Tibial artery (tissue), 4 donors: ENCODE data around the gene CHST14.

Experiments used
- DNase-seq, 2 donors: peaks; one replicate each; pipeline ENCODE4 v3.0.0-alpha.2; 2019
- H3K27ac ChIP-seq, 2 donors: fragments of 200-600 bp; sonication (generic) in 1 of 2; 1 replicate in 1 of 2; 2 replicates in 1 of 2; pipeline ENCODE4 v1.5.1; 2018 to 2019; ENCODE audit warnings: mild to moderate bottlenecking in 1 of 2
- H3K27me3 ChIP-seq, 2 donors: fragments of 200-600 bp; sonication (generic) in 1 of 2; one replicate each; pipeline versions ENCODE4 v1.5.1 to v1.6.0; 2016 to 2019
- H3K36me3 ChIP-seq, 3 donors: fragments of 200-600 bp; sonication (generic) in 2 of 3; one replicate each; pipeline ENCODE4 v1.5.1; 2016 to 2019; ENCODE audit warnings: mild to moderate bottlenecking in 2 of 3
- H3K4me1 ChIP-seq, 4 donors: fragments of 200-600 bp; sonication (generic) in 2 of 4; 1 replicate in 3 of 4; 2 replicates in 1 of 4; pipeline ENCODE4 v1.5.1; 2016 to 2019
- H3K4me3 ChIP-seq, 2 donors: fragments of 200-600 bp; sonication (generic) in 1 of 2; 1 replicate in 1 of 2; 2 replicates in 1 of 2; pipeline ENCODE4 v1.5.1; 2018 to 2019; ENCODE audit warnings: mild to moderate bottlenecking in 2 of 2
- H3K9me3 ChIP-seq, 3 donors: fragments of 200-600 bp; sonication (generic) in 1 of 3; one replicate each; pipeline ENCODE4 v1.5.1; 2016 to 2019
- intact Hi-C: fragments of 100-400 bp; cut with DNase I; formaldehyde crosslinking; loops from one replicate; pipeline ENCODE4 v1.15.0; 2023; ENCODE audit warnings: low total_unique reads
- TF ChIP-seq, protein P1 (sequence below), 2 experiments: fragments of 200-600 bp in 1 of 2; fragments of 450-650 bp in 1 of 2; IDR thresholded peaks; one replicate each; pipeline ENCODE4 v1.5.1; 2017 to 2019; ENCODE audit warnings: antibody characterized with exemption in 2 of 2, mild to moderate bottlenecking in 1 of 2, moderate library complexity in 1 of 2

The CHST14 gene

DNA sequence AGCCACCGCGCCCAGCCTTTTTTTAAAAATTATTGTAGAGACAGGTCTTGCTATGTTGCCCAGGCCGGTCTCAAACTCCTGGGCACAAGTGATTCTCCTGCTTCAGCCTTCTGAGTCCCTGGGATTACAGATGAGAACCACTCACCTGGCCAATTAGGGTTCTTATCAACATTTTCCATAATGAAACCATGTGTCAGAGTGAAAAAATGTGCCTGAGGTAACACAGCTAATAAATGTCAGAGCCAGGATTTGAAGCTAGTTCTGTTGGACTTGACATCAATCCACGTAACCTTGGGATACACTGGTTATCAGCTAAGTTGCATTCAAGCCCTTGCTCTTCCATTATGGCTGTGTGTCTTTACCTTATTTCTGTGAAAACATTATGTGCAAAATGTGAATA lies 29.1 kb downstream of the CHST14 start:
- Histone ChIP-seq H3K36me3 (no peaks in the 10 kb centered on the region), H3K27ac (no peak overlapping the region), H3K9me3 (no peaks in the 10 kb centered on the region), H3K4me1 (no peaks in the 10 kb centered on the region), H3K4me3 (no peak overlapping the region), H3K27me3 (peaks cover 0 to 16% of the 10 kb centered on the region in 2 donors)
- no peak for DNase-seq
- TF ChIP-seq, protein P1, sequence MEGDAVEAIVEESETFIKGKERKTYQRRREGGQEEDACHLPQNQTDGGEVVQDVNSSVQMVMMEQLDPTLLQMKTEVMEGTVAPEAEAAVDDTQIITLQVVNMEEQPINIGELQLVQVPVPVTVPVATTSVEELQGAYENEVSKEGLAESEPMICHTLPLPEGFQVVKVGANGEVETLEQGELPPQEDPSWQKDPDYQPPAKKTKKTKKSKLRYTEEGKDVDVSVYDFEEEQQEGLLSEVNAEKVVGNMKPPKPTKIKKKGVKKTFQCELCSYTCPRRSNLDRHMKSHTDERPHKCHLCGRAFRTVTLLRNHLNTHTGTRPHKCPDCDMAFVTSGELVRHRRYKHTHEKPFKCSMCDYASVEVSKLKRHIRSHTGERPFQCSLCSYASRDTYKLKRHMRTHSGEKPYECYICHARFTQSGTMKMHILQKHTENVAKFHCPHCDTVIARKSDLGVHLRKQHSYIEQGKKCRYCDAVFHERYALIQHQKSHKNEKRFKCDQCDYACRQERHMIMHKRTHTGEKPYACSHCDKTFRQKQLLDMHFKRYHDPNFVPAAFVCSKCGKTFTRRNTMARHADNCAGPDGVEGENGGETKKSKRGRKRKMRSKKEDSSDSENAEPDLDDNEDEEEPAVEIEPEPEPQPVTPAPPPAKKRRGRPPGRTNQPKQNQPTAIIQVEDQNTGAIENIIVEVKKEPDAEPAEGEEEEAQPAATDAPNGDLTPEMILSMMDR (IDR thresholded peaks at IDR 0.05) = no peak
- intact Hi-C loops = loop anchor here (10.0 kb wide), 1 partner anchor 55 kb away; the partner anchor contains the start of gene BAHD1

DNA sequence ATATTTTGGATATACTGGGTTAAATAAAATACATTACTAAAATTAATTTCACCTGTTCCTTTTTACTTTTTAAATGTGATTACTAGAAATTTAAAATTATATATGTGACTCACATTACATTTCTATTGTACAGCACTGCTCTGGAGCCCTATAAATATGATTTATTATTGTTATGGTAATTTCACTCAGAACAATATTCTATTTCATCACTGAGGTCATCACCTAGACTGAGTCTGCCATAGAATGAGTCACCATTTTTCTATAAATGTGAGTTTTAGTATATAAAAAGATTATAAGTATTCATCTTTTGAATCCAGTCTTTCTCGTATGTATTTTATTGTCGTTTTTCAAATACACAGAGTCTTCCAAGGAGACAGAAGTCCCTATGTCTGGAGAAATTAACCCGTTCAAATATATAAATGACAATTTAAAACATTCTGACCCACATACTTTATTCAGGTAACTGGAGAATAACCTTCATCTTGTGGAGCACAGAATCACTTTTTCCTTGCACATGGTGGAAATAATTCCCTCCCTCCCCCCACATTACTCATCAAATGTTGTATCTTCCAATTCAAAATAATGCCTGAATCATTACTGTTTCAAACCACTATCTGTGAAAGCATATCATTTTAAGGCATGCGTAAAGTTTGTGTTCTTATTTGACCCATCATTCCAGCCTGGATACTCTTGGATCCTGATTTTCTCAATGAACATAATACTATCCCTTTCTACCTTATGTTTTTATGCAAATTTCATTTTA lies 30.0 kb downstream of the CHST14 start:
- intact Hi-C loops = loop anchor here (10.0 kb wide), 1 partner anchor 56 kb away; the partner anchor contains the start of gene BAHD1
- H3K27ac ChIP-seq = no peak overlapping the region
- DNase-seq = no peak

DNA sequence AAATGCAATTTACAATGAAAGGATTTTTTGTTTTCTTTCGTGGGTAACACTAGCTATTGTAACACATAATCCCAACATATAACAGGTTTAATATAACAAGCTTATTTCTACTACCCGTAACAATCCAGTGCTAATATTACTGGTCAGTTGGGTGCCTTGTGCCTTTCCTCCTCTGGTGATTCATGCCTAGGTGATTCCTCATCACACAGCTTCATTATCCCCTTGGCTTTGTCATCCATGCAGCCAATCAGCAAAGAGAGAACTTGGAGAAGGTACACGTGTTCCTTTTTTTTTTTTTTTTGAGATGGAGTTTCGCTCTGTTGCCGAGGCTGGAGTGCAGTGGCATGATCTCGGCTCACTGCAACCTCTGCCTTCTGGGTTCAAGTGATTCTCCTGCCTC lies 30.7 kb downstream of the CHST14 start:
- no peak for DNase-seq
- Histone ChIP-seq H3K27ac (no peak overlapping the region), H3K9me3 (no peaks in the 10 kb centered on the region), H3K27me3 (peaks cover 0 to 13% of the 10 kb centered on the region in 2 donors), H3K4me3 (no peak overlapping the region), H3K4me1 (no peaks in the 10 kb centered on the region), H3K36me3 (no peaks in the 10 kb centered on the region)
- TF ChIP-seq, protein P1 (IDR thresholded peaks at IDR 0.05) = no peak
- intact Hi-C loops = loop anchor here (10.0 kb wide), 1 partner anchor 57 kb away; the partner anchor contains the start of gene BAHD1

More for the DNA sequence above, 30.0 kb downstream of the CHST14 start:
- Histone ChIP-seq H3K27me3 (peaks cover 0 to 13% of the 10 kb centered on the region in 2 donors), H3K4me3 (no peak overlapping the region), H3K4me1 (no peaks in the 10 kb centered on the region), H3K36me3 (no peaks in the 10 kb centered on the region), H3K9me3 (no peaks in the 10 kb centered on the region)
- TF ChIP-seq, protein P1 (IDR thresholded peaks at IDR 0.05) = no peak

DNA sequence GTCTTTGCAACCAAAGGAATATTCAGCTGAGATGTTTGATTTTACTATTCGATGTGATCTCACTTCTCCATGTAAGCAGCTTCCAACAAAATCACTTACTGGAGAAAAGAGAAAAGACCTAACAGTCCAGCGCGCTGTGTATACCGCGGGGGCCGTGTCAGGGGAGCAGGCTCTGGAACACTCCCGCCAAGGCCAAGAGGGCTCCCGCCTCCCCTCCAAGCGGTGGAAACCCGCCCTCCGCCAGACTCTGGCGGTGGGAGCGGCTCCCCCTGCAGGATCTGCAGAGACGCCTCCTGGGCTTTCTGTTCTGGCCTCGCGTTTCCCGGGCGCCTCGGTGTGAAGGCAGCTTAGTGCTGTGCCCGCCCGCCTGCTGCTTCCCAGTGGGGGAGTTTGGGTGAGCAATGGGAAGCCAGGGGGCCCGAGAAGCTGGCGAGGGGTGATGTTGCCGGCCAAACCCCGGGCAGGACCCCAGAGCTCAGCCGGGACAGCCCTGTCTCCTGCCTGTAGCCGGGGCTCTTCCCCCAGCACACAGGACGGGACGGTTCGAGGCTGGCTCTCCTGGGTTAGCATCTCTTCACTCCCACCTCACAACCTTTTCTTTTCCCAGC lies 36.3 kb downstream of the CHST14 start:
- intact Hi-C loops = loop anchor here (10.0 kb wide), 1 partner anchor 62 kb away; the partner anchor contains the start of gene BAHD1
- H3K27ac ChIP-seq = no peak overlapping the region

DNA sequence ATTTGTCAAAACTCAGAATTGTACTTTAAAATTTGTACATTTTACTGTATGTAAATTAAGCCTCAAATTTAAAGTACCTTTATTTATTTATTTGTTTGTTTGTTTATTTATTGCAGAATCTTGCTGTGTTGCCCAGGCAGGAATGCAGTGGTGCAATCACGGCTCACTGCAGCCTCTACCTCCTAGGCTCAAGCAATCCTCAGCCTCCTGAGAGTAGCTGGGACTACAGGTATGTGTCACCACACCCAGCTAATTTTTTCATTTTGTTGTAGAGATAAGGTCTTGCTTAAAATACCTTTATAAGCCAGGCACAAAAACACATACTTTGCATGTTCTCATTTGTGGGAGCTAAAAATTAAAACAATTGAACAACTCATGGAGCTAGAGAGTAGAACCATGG lies 37.4 kb downstream of the CHST14 start:
- no peak for DNase-seq
- Histone ChIP-seq H3K9me3 (no peaks in the 10 kb centered on the region), H3K27ac (no peak overlapping the region), H3K27me3 (peaks cover 0 to under 1% of the 10 kb centered on the region in 2 donors), H3K36me3 (no peaks in the 10 kb centered on the region), H3K4me3 (no peak overlapping the region), H3K4me1 (peaks cover 0 to 25% (median 14%) of the 10 kb centered on the region in 4 donors)
- TF ChIP-seq, protein P1 (IDR thresholded peaks at IDR 0.05) = no peak
- intact Hi-C loops = loop anchor here (10.0 kb wide), 1 partner anchor 63 kb away; the partner anchor contains the start of gene BAHD1

More for the DNA sequence above, 36.3 kb downstream of the CHST14 start:
- DNase-seq = peak; percentile 63 to 79
- TF ChIP-seq, protein P1 (IDR thresholded peaks at IDR 0.05) = peak; percentile 47 to 58
- Histone ChIP-seq H3K27me3 (peaks cover 0 to 5% of the 10 kb centered on the region in 2 donors), H3K9me3 (no peaks in the 10 kb centered on the region), H3K4me1 (peaks cover 0 to 24% (median 13%) of the 10 kb centered on the region in 4 donors), H3K36me3 (no peaks in the 10 kb centered on the region), H3K4me3 (peak overlapping the region; percentile 22 to 46)
